HEK293 (cell line): ENCODE measurements around the gene DEDD2.

ENCODE experiments used
- CTCF ChIA-PET: fragments of 350-600 bp; formaldehyde crosslinking; extraction: SDS; loops from one replicate; lab custom pipeline; 2021; ENCODE audit warnings: antibody characterized with exemption; lab: Yijun Ruan, JAX
- POLR2A ChIA-PET: fragments of 300-600 bp; formaldehyde crosslinking; extraction: SDS; loops from one replicate; lab custom pipeline; 2020; ENCODE audit warnings: antibody characterized with exemption, inconsistent platforms; lab: Yijun Ruan, JAX
- H3K27ac ChIP-seq: fragments of 200-500 bp; sonication (Bioruptor generic); 2 replicates; pipeline ENCODE4 v1.5.1; 2014; ENCODE audit warnings: low read depth, low read length, control low read depth, inconsistent platforms; ENCODE audit errors: extremely low read depth
- H3K36me3 ChIP-seq, 2 experiments: fragments of 200-500 bp in 1 of 2; sonication (Bioruptor generic) in 1 of 2; 1 replicate in 1 of 2; 2 replicates in 1 of 2; pipeline ENCODE4 v1.5.1; 2014 to 2017; ENCODE audit warnings: inconsistent platforms in 2 of 2, low read length in 2 of 2; ENCODE audit not compliant: control insufficient read depth in 2 of 2, insufficient read depth in 1 of 2
- H3K4me1 ChIP-seq: fragments of 200-500 bp; sonication (Bioruptor generic); 2 replicates; pipeline ENCODE4 v1.5.1; 2014; ENCODE audit warnings: mild to moderate bottlenecking, low read length, inconsistent platforms; ENCODE audit not compliant: control insufficient read depth, insufficient read depth
- H3K4me3 ChIP-seq: 2 replicates; pipeline ENCODE4 v1.5.1; 2011; ENCODE audit warnings: low read depth, mild to moderate bottlenecking, control low read depth, low read length, moderate library complexity
- H3K9me3 ChIP-seq: fragments of 200-500 bp; sonication (Bioruptor generic); 2 replicates; pipeline ENCODE4 v1.5.1; 2014; ENCODE audit warnings: low read depth, low read length, inconsistent platforms; ENCODE audit not compliant: control insufficient read depth, insufficient read depth
- EGR2 ChIP-seq: fragments of 450-650 bp; formaldehyde crosslinking; IDR thresholded peaks from 2 replicates; pipeline ENCODE4 v1.5.1; 2016; ENCODE audit warnings: low read depth, missing biosample characterization, missing genetic modification characterization
- PBX3 ChIP-seq: sonication (generic); formaldehyde crosslinking; IDR thresholded peaks from 2 replicates; pipeline ENCODE4 v1.8.1; 2022; ENCODE audit warnings: mild to moderate bottlenecking, moderate library complexity, missing genetic modification reagents
- SP7 ChIP-seq: fragments of 450-650 bp; formaldehyde crosslinking; IDR thresholded peaks from 2 replicates; pipeline ENCODE4 v1.5.1; 2016; ENCODE audit warnings: missing biosample characterization, missing genetic modification characterization
- TCF7L2 ChIP-seq: IDR thresholded peaks from 2 replicates; pipeline ENCODE4 v1.6.1; 2011; ENCODE audit warnings: low read depth, mild to moderate bottlenecking, inconsistent platforms, low read length, moderate library complexity, borderline replicate concordance
- YY2 ChIP-seq: fragments of 450-650 bp; formaldehyde crosslinking; IDR thresholded peaks from 2 replicates; pipeline ENCODE4 v1.5.1; 2016; ENCODE audit warnings: missing biosample characterization, missing genetic modification characterization
- ZBTB7A ChIP-seq: fragments of 450-650 bp; formaldehyde crosslinking; IDR thresholded peaks from 2 replicates; pipeline ENCODE4 v1.5.1; 2016; ENCODE audit warnings: low read depth, missing biosample characterization, missing genetic modification characterization
- ZNF112 ChIP-seq: fragments of 450-650 bp; formaldehyde crosslinking; IDR thresholded peaks from 2 replicates; pipeline ENCODE4 v1.5.0; 2017; ENCODE audit warnings: missing biosample characterization, missing genetic modification characterization
- ZNF140 ChIP-seq: fragments of 450-650 bp; formaldehyde crosslinking; IDR thresholded peaks from 2 replicates; pipeline ENCODE4 v1.5.1; 2016; ENCODE audit warnings: missing biosample characterization, missing genetic modification characterization
- ZNF174 ChIP-seq: fragments of 450-650 bp; formaldehyde crosslinking; IDR thresholded peaks from 2 replicates; pipeline ENCODE4 v1.5.0; 2017; ENCODE audit warnings: missing biosample characterization, mild to moderate bottlenecking, missing genetic modification characterization
- ZNF175 ChIP-seq: fragments of 450-650 bp; formaldehyde crosslinking; IDR thresholded peaks from 2 replicates; pipeline ENCODE4 v1.5.1; 2016; ENCODE audit warnings: missing biosample characterization, missing genetic modification characterization
- ZNF19 ChIP-seq: fragments of 450-650 bp; formaldehyde crosslinking; IDR thresholded peaks from 2 replicates; pipeline ENCODE4; 2016; ENCODE audit warnings: missing biosample characterization, missing genetic modification characterization, low read depth
- ZNF280C ChIP-seq: fragments of 450-650 bp; formaldehyde crosslinking; IDR thresholded peaks from 2 replicates; pipeline ENCODE4 v1.5.1; 2016; ENCODE audit warnings: missing biosample characterization, missing genetic modification characterization
- ZNF324 ChIP-seq: fragments of 450-650 bp; formaldehyde crosslinking; IDR thresholded peaks from 2 replicates; pipeline ENCODE4 v1.5.1; 2016; ENCODE audit warnings: missing biosample characterization, missing genetic modification characterization
- ZNF350 ChIP-seq: fragments of 450-650 bp; formaldehyde crosslinking; IDR thresholded peaks from 2 replicates; pipeline ENCODE4 v1.5.0; 2017; ENCODE audit warnings: missing biosample characterization, mild to moderate bottlenecking, missing genetic modification characterization
- ZNF398 ChIP-seq: fragments of 450-650 bp; formaldehyde crosslinking; IDR thresholded peaks from 2 replicates; pipeline ENCODE4 v1.5.1; 2017; ENCODE audit warnings: missing biosample characterization, missing genetic modification characterization
- ZNF416 ChIP-seq: fragments of 450-650 bp; formaldehyde crosslinking; IDR thresholded peaks from 2 replicates; pipeline ENCODE4 v1.5.1; 2016; ENCODE audit warnings: missing biosample characterization, missing genetic modification characterization
- ZNF426 ChIP-seq: fragments of 450-650 bp; formaldehyde crosslinking; IDR thresholded peaks from 2 replicates; pipeline ENCODE4 v1.5.1; 2017; ENCODE audit warnings: missing biosample characterization, missing genetic modification characterization, mild to moderate bottlenecking, inconsistent platforms, moderate library complexity
- ZNF521 ChIP-seq: fragments of 450-650 bp; formaldehyde crosslinking; IDR thresholded peaks from 2 replicates; pipeline ENCODE4 v1.5.1; 2017; ENCODE audit warnings: missing biosample characterization, mild to moderate bottlenecking, missing genetic modification characterization
- ZNF544 ChIP-seq: fragments of 450-650 bp; formaldehyde crosslinking; IDR thresholded peaks from 2 replicates; pipeline ENCODE4 v1.5.0; 2017; ENCODE audit warnings: missing biosample characterization, missing genetic modification characterization
- ZNF558 ChIP-seq: fragments of 450-650 bp; formaldehyde crosslinking; IDR thresholded peaks from 2 replicates; pipeline ENCODE4 v1.5.1; 2016; ENCODE audit warnings: missing biosample characterization, missing genetic modification characterization
- ZNF596 ChIP-seq: fragments of 450-650 bp; IDR thresholded peaks from 2 replicates; pipeline ENCODE4 v1.5.0; 2018; ENCODE audit warnings: missing biosample characterization, mild to moderate bottlenecking, missing genetic modification characterization, moderate library complexity
- ZNF639 ChIP-seq: fragments of 450-650 bp; formaldehyde crosslinking; IDR thresholded peaks from 2 replicates; pipeline ENCODE4 v1.5.1; 2016; ENCODE audit warnings: missing biosample characterization, missing genetic modification characterization
- ZNF664 ChIP-seq: fragments of 450-650 bp; formaldehyde crosslinking; IDR thresholded peaks from 2 replicates; pipeline ENCODE4 v1.5.1; 2016; ENCODE audit warnings: missing biosample characterization, missing genetic modification characterization
- ZNF707 ChIP-seq: fragments of 450-650 bp; formaldehyde crosslinking; IDR thresholded peaks from 2 replicates; pipeline ENCODE4 v1.5.1; 2016; ENCODE audit warnings: missing biosample characterization, missing genetic modification characterization
- ZNF830 ChIP-seq: fragments of 450-650 bp; IDR thresholded peaks from 2 replicates; pipeline ENCODE4 v1.5.0; 2018; ENCODE audit warnings: missing biosample characterization, missing genetic modification characterization, low read depth, mild to moderate bottlenecking, moderate library complexity
- ZSCAN23 ChIP-seq: fragments of 450-650 bp; formaldehyde crosslinking; IDR thresholded peaks from 2 replicates; pipeline ENCODE4 v1.5.1; 2016; ENCODE audit warnings: missing biosample characterization, missing genetic modification characterization
- ZSCAN5A ChIP-seq: fragments of 450-650 bp; formaldehyde crosslinking; IDR thresholded peaks from 2 replicates; pipeline ENCODE4 v1.5.1; 2016; ENCODE audit warnings: missing biosample characterization, missing genetic modification characterization

The DEDD2 gene

GRCh38 chr19:42244347-42245220 is 27.1 kb upstream of the DEDD2 start:
- CTCF ChIA-PET, result interaction anchor here (0.5 to 11.8 kb wide), 30 partner anchors 10 to 1524 kb away, joined by 3 to 276 read pairs (median 4); partner anchors contain the start of genes CIC, POU2F2 and ZNF526
- POLR2A ChIA-PET, result interaction anchor here (0.6 to 13.9 kb wide), 11 partner anchors 11 to 116 kb away, joined by 3 to 242 read pairs (median 9); partner anchors contain the start of genes CIC, DEDD2, ERF and PAFAH1B3
- TF ChIP-seq ZNF416 (tag by site-specific recombination) (no peak), YY2 (tag by site-specific recombination) (peak; percentile 70), ZBTB7A (tag by site-specific recombination) (no peak), ZNF280C (no peak), ZNF398 (tag by site-specific recombination) (peak; percentile 7), SP7 (tag by site-specific recombination) (0 out of 2 replicates have a peak, but pooled peaks have one; percentile 12), PBX3 (0 out of 2 replicates have a peak, but pooled peaks have one; percentile 31), ZNF596 (tag by site-specific recombination) (no peak), ZNF19 (tag by site-specific recombination) (no peak), ZNF324 (tag by site-specific recombination) (peak; percentile 49), TCF7L2 (no peak), ZNF544 (no peak), ZNF521 (no peak), ZNF140 (no peak), ZNF830 (tag by site-specific recombination) (no peak), EGR2 (tag by site-specific recombination) (peak; percentile 10; the same call in 1 of the 2 replicates), ZSCAN23 (no peak), ZNF707 (tag by site-specific recombination) (no peak), ZNF350 (tag by site-specific recombination) (no peak), ZNF426 (tag by site-specific recombination) (no peak), ZNF174 (tag by site-specific recombination) (no peak), ZNF558 (tag by site-specific recombination) (no peak), ZNF112 (tag by site-specific recombination) (no peak), ZNF175 (tag by site-specific recombination) (no peak), ZNF664 (tag by site-specific recombination) (no peak), ZNF639 (tag by site-specific recombination) (0 out of 2 replicates have a peak, but pooled peaks have one; percentile 51), ZSCAN5A (tag by site-specific recombination) (no peak)

More at GRCh38 chr19:42244347-42245220, 27.1 kb upstream of the DEDD2 start:
- Histone ChIP-seq H3K4me3 (peak overlapping the region; percentile 38), H3K27ac (peak overlapping the region; percentile 99), H3K4me1 (peaks cover 18% of the 10 kb centered on the region), H3K9me3 (no peaks in the 10 kb centered on the region), H3K36me3 (peaks cover 15 to 23% of the 10 kb centered on the region in 2 experiments)
